K562 (cell line): ENCODE measurements around the gene SNAPC2. TPM values are rescaled to one million over a fixed set of nuclear protein-coding genes. Genes with fewer than 3 reads are reported as not detected.
A peak's percentile ranks its signal among the peaks of the same experiment; 100 is the strongest.

Source experiments
- ATAC-seq: fragments of 200-7000 bp; cut with Tn5 transposase; 3 replicates; pipeline ENCODE4 v1.9.1; 2020; ENCODE audit warnings: moderate library complexity
- BruUV-seq: library from RNA; stranded (reverse); fragments of 400-500 nt; replicated peaks from 2 replicates; lab custom pipeline; 2021; lab: Mats Ljungman, UMichigan
- CTCF ChIA-PET: fragments of 300-600 bp; formaldehyde crosslinking; extraction: SDS; loops from one replicate; lab custom pipeline; 2021; ENCODE audit warnings: low intra/inter-chr PET ratio; lab: Yijun Ruan, JAX
- POLR2A ChIA-PET: fragments of 300-600, 350-650 bp; sonication (Branson Sonifier 250); formaldehyde crosslinking; extraction: SDS; loops from one replicate; lab custom pipeline; 2021; ENCODE audit warnings: antibody characterized with exemption, inconsistent platforms; lab: Yijun Ruan, JAX
- DNase-seq, 4 experiments: peaks; one replicate each; pipeline versions ENCODE4 v3.0.0 to v3.0.0-alpha.2; 2011 to 2018; ENCODE audit warnings: low spot score in 3 of 4, mixed read lengths in 3 of 4; ENCODE audit errors: extremely low read depth in 1 of 4
- FAIRE-seq: peaks from 2 replicates; lab custom pipeline; 2011; peaks lifted over from hg19 to GRCh38; lab: Jason Lieb, UNC
- H2AFZ ChIP-seq: 2 replicates; pipeline ENCODE4 v1.6.0; 2011; ENCODE audit warnings: low read depth, low read length, control low read depth, inconsistent platforms
- H3K27ac ChIP-seq: fragments of 200-600 bp; 3 replicates; pipeline ENCODE4 v1.8.0; 2011; ENCODE audit warnings: low read depth, mild to moderate bottlenecking, control low read depth, inconsistent platforms, low read length, moderate library complexity, mixed read lengths; ENCODE audit errors: extremely low read depth
- H3K27me3 ChIP-seq, 2 experiments: fragments of 300-600 bp in 1 of 2; 2 replicates in 1 of 2; 3 replicates in 1 of 2; pipeline versions ENCODE4 v1.6.0 to v1.8.0; 2011; ENCODE audit warnings: inconsistent platforms in 2 of 2, low read length in 2 of 2, mild to moderate bottlenecking in 1 of 2, mixed read lengths in 1 of 2, moderate library complexity in 1 of 2; ENCODE audit not compliant: control insufficient read depth in 2 of 2, insufficient read depth in 2 of 2
- H3K36me3 ChIP-seq: fragments of 300-600 bp; 3 replicates; pipeline ENCODE4 v1.8.0; 2011; ENCODE audit warnings: mild to moderate bottlenecking, low read length, inconsistent platforms; ENCODE audit not compliant: control insufficient read depth, insufficient read depth
- H3K4me1 ChIP-seq, 2 experiments: fragments of 200-600 bp in 1 of 2; replicated peaks in 1 of 2; 2 replicates in 1 of 2; 3 replicates in 1 of 2; pipeline versions ENCODE4 v1.5.1 to v1.8.0; 2011; ENCODE audit warnings: inconsistent platforms in 2 of 2, low read length in 2 of 2, mild to moderate bottlenecking in 1 of 2, mixed read lengths in 1 of 2, moderate library complexity in 1 of 2; ENCODE audit not compliant: control insufficient read depth in 2 of 2, insufficient read depth in 2 of 2
- H3K4me2 ChIP-seq: 2 replicates; pipeline ENCODE4 v1.6.1; 2011; ENCODE audit warnings: low read length, control low read depth, inconsistent platforms, mixed read lengths; ENCODE audit not compliant: insufficient read depth
- H3K4me3 ChIP-seq: fragments of 200-600 bp; sonication (generic), shearing (Covaris generic); 2 replicates; pipeline ENCODE4 v1.5.1; 2016; ENCODE audit warnings: control low read depth, inconsistent platforms
- H3K79me2 ChIP-seq: fragments of 200-600 bp; 3 replicates; pipeline ENCODE4 v1.8.0; 2011; ENCODE audit warnings: low read length, inconsistent platforms; ENCODE audit not compliant: control insufficient read depth, insufficient read depth
- H3K9ac ChIP-seq, 2 experiments: 2 replicates each; pipeline versions ENCODE4 v1.6.0 to v1.6.1; 2011; ENCODE audit warnings: low read depth in 2 of 2, low read length in 2 of 2, control low read depth in 1 of 2, inconsistent platforms in 1 of 2, mild to moderate bottlenecking in 1 of 2, mixed read lengths in 1 of 2; ENCODE audit not compliant: insufficient read depth in 1 of 2
- H3K9me1 ChIP-seq: one replicate; pipeline ENCODE4 v1.6.0; 2011; ENCODE audit warnings: inconsistent platforms, mild to moderate bottlenecking, low read length, moderate library complexity; ENCODE audit not compliant: control insufficient read depth, insufficient read depth
- H3K9me3 ChIP-seq: replicated peaks from 2 replicates; pipeline ENCODE4 v1.5.1; 2011; ENCODE audit warnings: low read depth, low read length, inconsistent platforms; ENCODE audit not compliant: control insufficient read depth, insufficient read depth
- H4K20me1 ChIP-seq: replicated peaks from 2 replicates; pipeline ENCODE4 v1.6.1; 2011; ENCODE audit warnings: low read length, inconsistent platforms, mixed read lengths; ENCODE audit not compliant: control insufficient read depth, insufficient read depth
- EP400 ChIP-seq: fragments of 450-650 bp; IDR thresholded peaks from 2 replicates; pipeline ENCODE4 v1.6.1; 2017; ENCODE audit warnings: antibody characterized with exemption, mild to moderate bottlenecking, moderate library complexity
- NFE2 ChIP-seq: IDR thresholded peaks from 2 replicates; pipeline ENCODE4 v1.6.1; 2014; ENCODE audit warnings: antibody characterized with exemption, low read depth
- POLR2G ChIP-seq: fragments of 200-400 bp; formaldehyde crosslinking; IDR thresholded peaks from 2 replicates; pipeline ENCODE4 v1.6.1; 2017; ENCODE audit warnings: low read depth, mild to moderate bottlenecking, antibody characterized with exemption, low read length, moderate library complexity
- SUPT5H ChIP-seq: fragments of 450-650 bp; IDR thresholded peaks from 2 replicates; pipeline ENCODE4 v1.6.1; 2016
- ZNF232 ChIP-seq: sonication (generic); formaldehyde crosslinking; IDR thresholded peaks from 2 replicates; pipeline ENCODE4 v1.8.0; 2022; ENCODE audit warnings: mild to moderate bottlenecking, missing genetic modification reagents
- ZNF316 ChIP-seq: fragments of 450-650 bp; IDR thresholded peaks from 2 replicates; pipeline ENCODE4 v1.6.1; 2016
- WGBS: fragments of 100-300 bp; shearing (Covaris generic); methylation state at CpG from one replicate; pipeline ENCODE4 v1.1.6; 2016; ENCODE audit warnings: low coverage, mixed read lengths; ENCODE audit not compliant: insufficient coverage; ENCODE audit errors: missing lambda C conversion rate; 5-methylcytosine and 5-hydroxymethylcytosine counted together
- in situ Hi-C: fragments of 300-500 bp; cut with MboI; formaldehyde crosslinking; loops from 4 replicates; pipeline ENCODE4 v1.15.0; 2018; ENCODE audit warnings: inconsistent platforms, mixed read lengths
- intact Hi-C: fragments of 100-400 bp; cut with micrococcal nuclease; formaldehyde crosslinking; loops from 2 replicates; pipeline ENCODE4 v1.14.2; 2022
- polyA plus RNA-seq, 8 experiments: library from polyadenylated mRNA; depleted of rRNA in 4 of 8; stranded (reverse) in 5 of 8; unstranded in 3 of 8; fragments of >200 nt; fragmentation: Nextera tagmentation in 2 of 8; fragmentation: Illumina TruSeq in 1 of 8; extraction: Ambion mirVana in 2 of 8; extraction: Trizol in 1 of 8; gene quantifications; 2 replicates each; pipeline versions ENCODE4 v1.2.1 to v1.2.3, GENCODE V29; 2011 to 2014; ENCODE audit warnings: inconsistent platforms in 1 of 8, missing spikeins in 1 of 8
- total RNA-seq, 7 experiments: library from RNA; depleted of rRNA in 6 of 7; stranded (reverse); fragments of >200 nt in 6 of 7; fragmentation: Illumina TruSeq in 2 of 7; extraction: Trizol in 2 of 7; gene quantifications; 2 replicates each; pipeline versions ENCODE4 v1.2.1 to v1.2.3, GENCODE V29; 2011 to 2021; ENCODE audit warnings: low replicate concordance in 1 of 7
- TF ChIP-seq, protein P1 (sequence below): sonication (generic); formaldehyde crosslinking; IDR thresholded peaks from 2 replicates; pipeline ENCODE4 v1.8.1; 2023; ENCODE audit warnings: mild to moderate bottlenecking, missing genetic modification reagents
- TF ChIP-seq, protein P2 (sequence below): IDR thresholded peaks from 3 replicates; pipeline ENCODE4 v1.6.1; 2011; ENCODE audit warnings: borderline replicate concordance, mild to moderate bottlenecking; ENCODE audit not compliant: insufficient read length, insufficient read depth

SNAPC2 gene
- total and polyA plus RNA-seq, 9 of the 15 experiments (the other 6 are each of a cell fraction or from before 2014, with no cell fraction given): 0.59 to 45.1 (median 15.3) TPM

DNA sequence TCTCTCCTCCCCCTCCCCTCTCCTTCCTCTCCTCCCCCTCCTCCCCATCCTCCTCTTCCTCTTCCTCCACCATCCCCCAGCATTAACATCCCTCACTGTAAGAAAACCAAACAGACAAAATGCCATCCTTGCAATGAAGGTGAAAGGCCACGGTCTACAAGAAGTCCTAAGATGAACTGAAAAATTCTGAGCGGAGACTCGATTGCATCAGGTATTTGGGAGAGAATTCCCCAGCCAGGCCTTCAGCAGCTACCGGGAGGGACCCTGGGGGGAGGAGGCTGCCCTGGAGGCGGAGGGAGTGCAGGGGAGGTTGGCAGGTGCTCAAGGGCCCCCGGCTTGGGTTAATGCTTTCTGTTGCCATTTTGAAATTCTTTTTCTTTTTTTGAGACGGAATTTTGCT, 33.4 kb downstream of the SNAPC2 start:
- peaks cover 14% of the 10 kb centered on the region; the same call in 1 of the 3 replicates for H3K36me3 ChIP-seq
- H3K4me3 ChIP-seq: no peak overlapping the region
- no TSS peak for BruUV-seq
- POLR2A ChIA-PET: interaction anchor here (4.1 kb wide), 1 partner anchor 10 kb away, joined by 26 read pairs; the partner anchor contains the start of gene TIMM44
- no peak overlapping the region for H3K27ac ChIP-seq
- WGBS: 56% methylated on average over 6 of the region's 7 CpGs
- no peak for FAIRE-seq
- ATAC-seq: no peak
- no peaks in the 10 kb centered on the region for H3K27me3 ChIP-seq
- H3K9me3 ChIP-seq: no peaks in the 10 kb centered on the region
- peaks cover 7 to 26% of the 10 kb centered on the region in 2 experiments; a peak in 4 of 5 replicates for H3K4me1 ChIP-seq
- CTCF ChIA-PET: no interaction called here
- no peak overlapping the region; a peak in 1 of 4 replicates for H3K9ac ChIP-seq
- H3K4me2 ChIP-seq: no peak overlapping the region
- H2AFZ ChIP-seq: no peak overlapping the region
- H4K20me1 ChIP-seq: no peaks in the 10 kb centered on the region
- no peaks in the 10 kb centered on the region for H3K79me2 ChIP-seq
- TF ChIP-seq, protein P1, sequence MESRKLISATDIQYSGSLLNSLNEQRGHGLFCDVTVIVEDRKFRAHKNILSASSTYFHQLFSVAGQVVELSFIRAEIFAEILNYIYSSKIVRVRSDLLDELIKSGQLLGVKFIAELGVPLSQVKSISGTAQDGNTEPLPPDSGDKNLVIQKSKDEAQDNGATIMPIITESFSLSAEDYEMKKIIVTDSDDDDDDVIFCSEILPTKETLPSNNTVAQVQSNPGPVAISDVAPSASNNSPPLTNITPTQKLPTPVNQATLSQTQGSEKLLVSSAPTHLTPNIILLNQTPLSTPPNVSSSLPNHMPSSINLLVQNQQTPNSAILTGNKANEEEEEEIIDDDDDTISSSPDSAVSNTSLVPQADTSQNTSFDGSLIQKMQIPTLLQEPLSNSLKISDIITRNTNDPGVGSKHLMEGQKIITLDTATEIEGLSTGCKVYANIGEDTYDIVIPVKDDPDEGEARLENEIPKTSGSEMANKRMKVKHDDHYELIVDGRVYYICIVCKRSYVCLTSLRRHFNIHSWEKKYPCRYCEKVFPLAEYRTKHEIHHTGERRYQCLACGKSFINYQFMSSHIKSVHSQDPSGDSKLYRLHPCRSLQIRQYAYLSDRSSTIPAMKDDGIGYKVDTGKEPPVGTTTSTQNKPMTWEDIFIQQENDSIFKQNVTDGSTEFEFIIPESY (CRISPR knock-in tag): no peak
- TF ChIP-seq ZNF232 (CRISPR knock-in tag): no peak
- in situ Hi-C loops (no loop called here), intact Hi-C loops (no loop called here)
- DNase-seq: no peak
- no peaks in the 10 kb centered on the region for H3K9me1 ChIP-seq

DNA sequence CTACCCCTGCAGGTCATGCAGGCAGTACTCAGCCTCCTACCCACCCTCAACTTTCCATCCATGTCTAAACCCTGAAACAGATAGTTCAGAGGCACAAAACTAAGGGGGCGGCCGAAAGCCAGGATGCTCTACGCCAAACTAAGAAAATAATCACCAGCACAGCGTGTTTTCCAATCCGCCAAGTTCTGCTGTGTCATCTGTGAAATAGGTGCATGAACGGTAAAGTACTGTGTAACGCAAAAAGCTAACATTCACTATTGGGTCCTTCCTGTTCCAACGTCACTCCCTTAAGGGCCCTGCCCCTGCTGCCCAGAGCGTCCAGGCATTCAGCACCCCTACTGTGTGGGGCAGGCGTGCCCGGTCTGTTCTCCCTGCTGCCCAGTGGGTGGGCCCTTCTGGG, 35.6 kb downstream of the SNAPC2 start:
- WGBS: 78% methylated on average over 11 of the region's 11 CpGs
- H3K9ac ChIP-seq: peak overlapping the region in 1 of 2 experiments; percentile 37; a peak in 2 of 4 replicates
- no peaks in the 10 kb centered on the region for H3K79me2 ChIP-seq
- peak; percentile 33; the same call in 1 of the 2 replicates for TF ChIP-seq POLR2G
- TF ChIP-seq, protein P1 (CRISPR knock-in tag): peak; percentile 80
- 0 out of 2 replicates have a peak, but pooled peaks have one; percentile 30 for TF ChIP-seq ZNF316
- TF ChIP-seq NFE2: peak; percentile 49; the same call in 1 of the 2 replicates
- TF ChIP-seq SUPT5H: 0 out of 2 replicates have a peak, but pooled peaks have one; percentile 15
- no peak for TF ChIP-seq EP400
- TF ChIP-seq, protein P2, sequence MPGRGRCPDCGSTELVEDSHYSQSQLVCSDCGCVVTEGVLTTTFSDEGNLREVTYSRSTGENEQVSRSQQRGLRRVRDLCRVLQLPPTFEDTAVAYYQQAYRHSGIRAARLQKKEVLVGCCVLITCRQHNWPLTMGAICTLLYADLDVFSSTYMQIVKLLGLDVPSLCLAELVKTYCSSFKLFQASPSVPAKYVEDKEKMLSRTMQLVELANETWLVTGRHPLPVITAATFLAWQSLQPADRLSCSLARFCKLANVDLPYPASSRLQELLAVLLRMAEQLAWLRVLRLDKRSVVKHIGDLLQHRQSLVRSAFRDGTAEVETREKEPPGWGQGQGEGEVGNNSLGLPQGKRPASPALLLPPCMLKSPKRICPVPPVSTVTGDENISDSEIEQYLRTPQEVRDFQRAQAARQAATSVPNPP: no peak
- H3K9me3 ChIP-seq: no peaks in the 10 kb centered on the region
- FAIRE-seq: no peak
- in situ Hi-C loops (no loop called here), intact Hi-C loops (no loop called here)
- ChIA-PET POLR2A (interaction anchor here (4.1 kb wide), 1 partner anchor 12 kb away, joined by 26 read pairs; the partner anchor contains the start of gene TIMM44), CTCF (no interaction called here)
- no peak overlapping the region for H3K27ac ChIP-seq
- H3K4me2 ChIP-seq: no peak overlapping the region
- no peak overlapping the region for H2AFZ ChIP-seq
- no peak; the same call in 2 of the 3 replicates for ATAC-seq
- no peak for DNase-seq
- peaks cover 29% of the 10 kb centered on the region; the same call in 1 of the 3 replicates for H3K36me3 ChIP-seq
- H3K4me3 ChIP-seq: no peak overlapping the region
- no peaks in the 10 kb centered on the region for H3K27me3 ChIP-seq
- H4K20me1 ChIP-seq: no peaks in the 10 kb centered on the region
- H3K9me1 ChIP-seq: no peaks in the 10 kb centered on the region
- BruUV-seq: no TSS peak
- peaks cover 14 to 30% of the 10 kb centered on the region in 2 experiments; a peak in 4 of 5 replicates for H3K4me1 ChIP-seq
